ENCODE data around the gene UQCR10.

The UQCR10 gene

GRCh38 chr22:29755889-29756288 is 11.3 kb upstream of the UQCR10 start:
- no peak for DNase-seq (ENCODE audit: low spot score)
- TF ChIP-seq, protein P1, sequence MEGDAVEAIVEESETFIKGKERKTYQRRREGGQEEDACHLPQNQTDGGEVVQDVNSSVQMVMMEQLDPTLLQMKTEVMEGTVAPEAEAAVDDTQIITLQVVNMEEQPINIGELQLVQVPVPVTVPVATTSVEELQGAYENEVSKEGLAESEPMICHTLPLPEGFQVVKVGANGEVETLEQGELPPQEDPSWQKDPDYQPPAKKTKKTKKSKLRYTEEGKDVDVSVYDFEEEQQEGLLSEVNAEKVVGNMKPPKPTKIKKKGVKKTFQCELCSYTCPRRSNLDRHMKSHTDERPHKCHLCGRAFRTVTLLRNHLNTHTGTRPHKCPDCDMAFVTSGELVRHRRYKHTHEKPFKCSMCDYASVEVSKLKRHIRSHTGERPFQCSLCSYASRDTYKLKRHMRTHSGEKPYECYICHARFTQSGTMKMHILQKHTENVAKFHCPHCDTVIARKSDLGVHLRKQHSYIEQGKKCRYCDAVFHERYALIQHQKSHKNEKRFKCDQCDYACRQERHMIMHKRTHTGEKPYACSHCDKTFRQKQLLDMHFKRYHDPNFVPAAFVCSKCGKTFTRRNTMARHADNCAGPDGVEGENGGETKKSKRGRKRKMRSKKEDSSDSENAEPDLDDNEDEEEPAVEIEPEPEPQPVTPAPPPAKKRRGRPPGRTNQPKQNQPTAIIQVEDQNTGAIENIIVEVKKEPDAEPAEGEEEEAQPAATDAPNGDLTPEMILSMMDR (IDR thresholded peaks at IDR 0.05; ENCODE audit: extremely low read depth, missing control alignments), result no peak

DNA sequence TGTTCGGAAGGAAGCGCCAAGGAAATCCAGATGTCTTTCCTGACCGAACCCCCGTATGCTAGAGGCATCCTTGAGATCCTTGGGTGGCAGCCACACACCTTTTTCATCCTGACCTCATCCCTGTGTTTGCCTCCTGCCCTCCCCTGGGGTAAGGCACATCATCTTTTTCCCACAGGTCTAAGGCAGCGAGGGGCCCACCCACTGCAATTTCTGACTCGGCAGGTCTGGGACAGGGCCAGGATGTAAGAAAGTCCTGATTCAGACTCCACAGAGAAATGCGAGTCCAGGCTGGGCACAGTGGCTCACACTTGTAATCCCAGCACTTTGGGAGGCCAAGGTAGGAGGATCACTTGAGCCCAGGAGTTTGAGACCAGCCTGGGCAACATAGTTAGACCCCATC is 10.8 kb upstream of the UQCR10 start:
- DNase-seq (ENCODE audit: low spot score), result no peak
- TF ChIP-seq, protein P1 (IDR thresholded peaks at IDR 0.05; ENCODE audit: extremely low read depth, missing control alignments), result no peak

DNA sequence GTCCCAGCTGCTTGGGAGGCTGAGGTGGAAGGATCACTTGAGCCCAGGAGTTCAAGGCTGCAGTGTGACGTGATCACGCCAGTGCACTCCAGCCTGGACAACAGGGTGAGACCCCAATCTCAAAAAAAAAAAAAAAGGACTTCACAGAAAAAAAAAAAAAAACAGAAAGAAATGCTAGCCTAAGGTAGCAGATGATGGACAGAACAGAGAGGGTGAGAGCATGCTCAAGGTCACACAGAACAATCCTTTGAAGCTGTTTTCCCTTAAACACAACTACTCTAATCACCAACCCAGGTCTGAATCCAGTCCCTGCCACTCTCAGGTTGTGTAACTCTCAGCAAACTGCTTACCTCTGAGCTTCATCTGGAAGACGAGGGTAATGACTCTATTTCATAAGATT is 10.1 kb upstream of the UQCR10 start:
- TF ChIP-seq, protein P1 (IDR thresholded peaks at IDR 0.05; ENCODE audit: extremely low read depth, missing control alignments), result no peak
- DNase-seq (ENCODE audit: low spot score), result no peak

GRCh38 chr22:29758068-29758622 is 9.0 kb upstream of the UQCR10 start:
- DNase-seq (ENCODE audit: low spot score), result no peak
- TF ChIP-seq, protein P1 (IDR thresholded peaks at IDR 0.05; ENCODE audit: extremely low read depth, missing control alignments), result no peak

DNA sequence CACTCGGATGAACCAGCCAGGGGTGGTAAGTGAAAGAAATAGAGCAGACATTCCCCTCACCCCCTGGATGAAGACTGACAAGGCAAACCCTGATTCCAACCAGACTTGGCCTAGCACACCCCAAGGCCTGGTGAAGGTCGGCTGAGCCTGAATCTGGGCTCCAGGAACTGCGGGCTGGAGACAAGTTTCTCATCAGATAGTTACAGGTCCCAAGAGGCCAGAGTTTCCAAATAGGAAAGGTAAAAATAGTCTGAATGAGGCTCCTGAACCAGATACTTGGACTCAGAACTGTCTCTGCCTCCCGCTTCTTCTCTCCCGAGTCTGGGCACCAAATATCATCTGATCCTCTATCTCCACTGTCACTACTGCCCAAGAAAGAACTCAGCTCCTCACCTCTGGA is 8.2 kb upstream of the UQCR10 start:
- no peak for DNase-seq (ENCODE audit: low spot score)
- TF ChIP-seq, protein P1 (IDR thresholded peaks at IDR 0.05; ENCODE audit: extremely low read depth, missing control alignments), result no peak

DNA sequence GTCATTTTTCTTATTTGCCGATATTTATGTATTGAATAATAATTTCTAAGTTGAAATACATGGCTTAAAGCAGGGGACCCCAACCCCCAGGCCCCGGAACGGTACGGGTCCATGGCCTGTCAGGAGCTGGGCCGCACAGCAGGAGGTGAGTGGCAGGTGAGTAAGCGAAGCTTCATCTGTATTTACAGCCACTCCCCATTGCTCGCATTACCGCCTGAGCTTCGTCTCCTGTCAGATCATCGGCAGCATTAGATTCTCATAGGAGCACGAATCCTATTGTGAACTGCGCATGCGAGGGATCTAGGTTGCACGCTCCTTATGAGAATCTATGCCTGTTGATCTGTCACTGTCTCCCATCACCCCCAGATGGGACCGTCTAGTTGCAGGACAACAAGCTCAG is 4.9 kb upstream of the UQCR10 start:
- DNase-seq (ENCODE audit: low spot score), result no peak
- TF ChIP-seq, protein P1 (IDR thresholded peaks at IDR 0.05; ENCODE audit: extremely low read depth, missing control alignments), result no peak

DNA sequence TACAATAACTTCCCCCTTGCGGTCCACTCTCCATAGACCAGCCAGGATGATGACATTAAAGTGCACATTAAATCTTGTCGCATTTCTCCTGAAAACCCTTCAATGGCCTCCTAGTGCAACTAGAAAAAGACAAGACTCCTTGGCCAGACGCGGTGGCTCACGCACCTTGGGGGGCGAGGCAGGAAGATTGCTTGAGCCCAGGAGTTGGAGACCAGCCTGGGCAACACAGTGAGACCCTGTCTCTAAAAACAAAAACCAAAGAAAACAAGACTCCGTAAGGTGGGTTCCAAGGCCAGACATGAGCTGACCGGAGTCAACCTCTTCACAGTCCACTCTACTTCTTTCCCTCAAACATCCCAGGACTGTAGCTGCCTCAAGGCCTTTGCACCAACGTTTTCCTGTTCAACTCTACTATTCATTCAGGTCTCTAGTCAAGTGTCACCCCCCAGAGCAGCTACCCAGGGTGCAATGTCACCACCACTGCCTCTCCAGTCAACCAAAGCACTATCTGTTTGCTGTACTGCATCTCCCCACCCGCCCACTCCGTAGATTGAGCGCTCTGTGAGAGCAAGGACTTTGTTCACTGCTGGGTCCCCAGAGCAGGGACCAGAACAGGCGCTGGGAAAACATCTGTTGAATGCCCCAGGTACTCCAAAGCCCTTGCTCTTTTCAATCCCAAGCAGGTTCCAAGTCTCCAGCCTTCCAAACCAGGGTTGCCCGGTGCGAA is 1.1 kb upstream of the UQCR10 start:
- DNase-seq (ENCODE audit: low spot score), result peak; percentile 36
- TF ChIP-seq, protein P1 (IDR thresholded peaks at IDR 0.05; ENCODE audit: extremely low read depth, missing control alignments), result no peak

Data from GM20000 (cell line).